ENCODE data around the gene SSH2.

Gene SSH2

DNA sequence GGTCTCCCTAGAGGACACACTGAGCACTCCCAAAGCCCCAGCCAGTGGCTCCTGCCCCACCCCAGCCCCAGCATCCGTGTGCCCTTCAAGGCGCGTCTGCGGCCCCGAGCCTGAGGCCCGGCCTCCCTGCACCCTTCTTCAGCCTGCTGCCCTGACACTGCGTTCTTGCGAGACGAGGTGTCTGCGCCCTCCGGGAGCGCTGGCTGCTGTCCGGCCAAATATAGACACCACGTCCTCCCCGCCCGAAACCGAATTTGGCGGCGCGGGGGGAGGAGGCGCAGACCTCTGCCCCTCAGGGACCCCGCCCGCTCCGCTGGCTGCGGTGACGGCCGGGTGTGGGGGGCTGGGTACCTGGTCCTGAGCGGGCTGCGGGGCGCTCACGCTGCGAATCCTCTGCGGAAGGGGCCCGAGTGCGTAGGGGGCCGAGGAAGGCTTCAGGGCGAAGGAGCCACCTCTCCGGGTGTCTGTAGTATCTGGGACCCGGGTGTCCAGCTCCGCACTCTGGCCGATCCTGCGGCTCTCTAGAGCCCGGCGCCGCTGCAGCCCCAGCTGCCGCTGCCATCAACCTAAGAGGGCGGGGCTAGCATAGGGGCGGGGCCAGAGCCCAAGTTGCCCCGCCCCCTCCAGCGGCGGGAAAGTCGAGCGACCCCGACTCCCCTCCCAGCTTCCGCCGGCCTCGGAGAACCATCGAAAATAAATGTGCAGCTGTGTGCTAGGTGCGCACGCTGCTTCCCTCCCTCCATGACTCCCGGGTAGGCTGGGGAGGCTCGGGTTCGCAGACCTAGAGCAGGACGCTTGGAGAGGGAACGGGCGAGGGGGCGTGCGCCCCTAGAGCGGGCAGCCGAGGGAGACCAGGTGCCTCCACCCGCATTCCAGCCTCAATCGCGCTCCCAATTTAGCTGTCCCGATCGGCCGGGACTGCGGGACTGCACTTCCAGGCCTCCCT lies 307.4 kb downstream of the SSH2 start, which contains the start of gene CORO6:
Gene CORO6, minus strand, starts transcription at position 576 of the 946 bp plus-strand sequence. CDS start 1,491 bp downstream, outside the sequence.
- DNase-seq: peak; percentile 46
- Histone ChIP-seq H3K9me3 (ENCODE audit: severe bottlenecking) (no peaks in the 10 kb centered on the region), H3K27me3 (ENCODE audit: insufficient read depth, low read depth, severe bottlenecking) (no peaks in the 10 kb centered on the region), H3K36me3 (no peaks in the 10 kb centered on the region; the same call in 1 of the 2 replicates), H3K4me3 (ENCODE audit: low read depth, low read length) (peak within 1 kb of the TSS; percentile 49), H3K27ac (peak within 1 kb of the TSS; percentile 53)
- TF ChIP-seq, protein P1, sequence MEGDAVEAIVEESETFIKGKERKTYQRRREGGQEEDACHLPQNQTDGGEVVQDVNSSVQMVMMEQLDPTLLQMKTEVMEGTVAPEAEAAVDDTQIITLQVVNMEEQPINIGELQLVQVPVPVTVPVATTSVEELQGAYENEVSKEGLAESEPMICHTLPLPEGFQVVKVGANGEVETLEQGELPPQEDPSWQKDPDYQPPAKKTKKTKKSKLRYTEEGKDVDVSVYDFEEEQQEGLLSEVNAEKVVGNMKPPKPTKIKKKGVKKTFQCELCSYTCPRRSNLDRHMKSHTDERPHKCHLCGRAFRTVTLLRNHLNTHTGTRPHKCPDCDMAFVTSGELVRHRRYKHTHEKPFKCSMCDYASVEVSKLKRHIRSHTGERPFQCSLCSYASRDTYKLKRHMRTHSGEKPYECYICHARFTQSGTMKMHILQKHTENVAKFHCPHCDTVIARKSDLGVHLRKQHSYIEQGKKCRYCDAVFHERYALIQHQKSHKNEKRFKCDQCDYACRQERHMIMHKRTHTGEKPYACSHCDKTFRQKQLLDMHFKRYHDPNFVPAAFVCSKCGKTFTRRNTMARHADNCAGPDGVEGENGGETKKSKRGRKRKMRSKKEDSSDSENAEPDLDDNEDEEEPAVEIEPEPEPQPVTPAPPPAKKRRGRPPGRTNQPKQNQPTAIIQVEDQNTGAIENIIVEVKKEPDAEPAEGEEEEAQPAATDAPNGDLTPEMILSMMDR (IDR thresholded peaks at IDR 0.05; ENCODE audit: low read depth, low read length): no peak

DNA sequence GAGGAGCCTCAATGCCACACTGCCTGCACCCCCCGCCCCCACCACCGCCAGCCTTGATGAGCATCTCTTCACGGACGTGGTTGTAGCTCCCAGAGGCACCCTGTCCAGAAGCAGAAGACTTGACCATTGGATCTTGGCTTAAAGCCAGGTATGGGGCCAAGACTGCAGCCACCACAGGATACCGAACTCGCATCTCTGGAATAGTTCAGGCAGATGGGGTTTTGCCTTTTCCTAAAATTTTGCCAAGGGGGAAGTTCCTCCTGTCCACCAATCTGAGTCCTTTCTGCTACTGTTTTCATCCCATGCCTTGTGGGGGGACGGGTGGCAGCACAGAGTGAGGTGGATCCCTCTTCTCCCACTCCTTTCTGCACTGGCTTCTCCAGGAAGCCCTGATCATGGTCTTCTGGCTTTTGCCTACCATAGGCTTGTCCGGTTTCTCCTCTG lies 308.3 kb downstream of the SSH2 start:
- no peak overlapping the region for H3K27ac ChIP-seq
- H3K36me3 ChIP-seq: no peaks in the 10 kb centered on the region; the same call in 1 of the 2 replicates
- TF ChIP-seq, protein P1 (IDR thresholded peaks at IDR 0.05; ENCODE audit: low read depth, low read length): no peak
- H3K9me3 ChIP-seq (ENCODE audit: severe bottlenecking): no peaks in the 10 kb centered on the region
- DNase-seq: no peak
- H3K4me3 ChIP-seq (ENCODE audit: low read depth, low read length): no peak overlapping the region
- H3K27me3 ChIP-seq (ENCODE audit: insufficient read depth, low read depth, severe bottlenecking): peaks cover 2% of the 10 kb centered on the region

DNA sequence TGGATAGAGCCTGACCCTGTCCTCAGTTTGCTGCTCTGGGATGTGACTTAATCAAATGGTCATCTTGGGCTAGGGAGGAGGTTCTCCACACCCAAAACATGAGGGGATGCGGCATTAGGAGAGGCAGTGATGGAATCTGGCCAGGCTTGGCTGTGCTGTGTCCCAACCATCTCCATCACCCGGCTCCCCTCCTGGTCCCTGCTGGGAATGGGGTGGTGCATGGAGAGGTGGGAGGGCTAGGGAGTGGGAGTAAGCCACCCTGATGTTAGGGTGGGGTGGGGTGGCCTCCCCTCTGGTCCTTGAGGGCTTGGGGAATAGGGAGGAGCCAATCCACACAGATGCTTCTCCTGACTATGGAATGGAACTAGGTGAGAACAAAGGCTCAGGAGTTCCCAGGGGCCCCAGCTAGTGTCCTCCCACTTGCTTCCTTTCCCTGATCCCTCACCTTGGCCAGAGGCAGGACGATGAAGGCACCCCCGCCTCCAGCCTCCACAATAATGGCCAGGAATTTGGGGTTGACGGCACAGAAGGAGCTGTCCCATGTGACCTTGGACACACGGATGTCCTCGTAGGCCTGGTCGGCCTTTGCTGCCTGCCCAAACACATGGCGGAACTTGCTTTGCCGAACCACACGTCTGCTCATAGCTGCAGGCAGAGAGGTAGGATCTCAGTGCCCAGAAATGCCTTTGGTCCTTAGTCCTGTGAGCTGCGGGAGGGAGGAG lies 309.1 kb downstream of the SSH2 start:
- DNase-seq: no peak
- H3K36me3 ChIP-seq: no peaks in the 10 kb centered on the region; the same call in 1 of the 2 replicates
- TF ChIP-seq, protein P1 (IDR thresholded peaks at IDR 0.05; ENCODE audit: low read depth, low read length): no peak
- H3K9me3 ChIP-seq (ENCODE audit: severe bottlenecking): no peaks in the 10 kb centered on the region
- H3K4me3 ChIP-seq (ENCODE audit: low read depth, low read length): no peak overlapping the region
- no peak overlapping the region for H3K27ac ChIP-seq
- peaks cover 6% of the 10 kb centered on the region for H3K27me3 ChIP-seq (ENCODE audit: insufficient read depth, low read depth, severe bottlenecking)

DNA sequence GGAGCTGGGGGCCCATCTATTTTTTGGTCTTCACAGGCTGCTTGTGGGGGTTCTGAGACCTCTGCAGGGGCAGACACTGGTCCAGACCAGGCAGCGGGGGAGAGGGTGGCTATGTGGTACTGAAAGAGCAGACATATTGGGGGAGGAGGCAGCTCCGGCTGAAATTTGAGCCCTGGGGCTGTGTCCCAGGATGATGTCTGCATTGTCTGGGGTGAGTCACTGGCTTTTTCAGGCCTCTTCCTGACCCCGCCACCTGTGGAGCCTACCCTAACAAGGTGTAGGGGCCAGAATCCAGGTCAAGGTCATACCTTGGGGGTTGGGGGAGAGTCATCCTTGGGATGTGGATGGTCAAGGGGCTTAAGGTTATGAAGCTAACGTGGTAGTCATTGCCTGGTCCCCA lies 309.8 kb downstream of the SSH2 start:
- peaks cover 6% of the 10 kb centered on the region for H3K27me3 ChIP-seq (ENCODE audit: insufficient read depth, low read depth, severe bottlenecking)
- H3K36me3 ChIP-seq: no peaks in the 10 kb centered on the region; the same call in 1 of the 2 replicates
- H3K4me3 ChIP-seq (ENCODE audit: low read depth, low read length): no peak overlapping the region
- no peak for DNase-seq
- no peaks in the 10 kb centered on the region for H3K9me3 ChIP-seq (ENCODE audit: severe bottlenecking)
- no peak overlapping the region for H3K27ac ChIP-seq
- TF ChIP-seq, protein P1 (IDR thresholded peaks at IDR 0.05; ENCODE audit: low read depth, low read length): no peak

DNA sequence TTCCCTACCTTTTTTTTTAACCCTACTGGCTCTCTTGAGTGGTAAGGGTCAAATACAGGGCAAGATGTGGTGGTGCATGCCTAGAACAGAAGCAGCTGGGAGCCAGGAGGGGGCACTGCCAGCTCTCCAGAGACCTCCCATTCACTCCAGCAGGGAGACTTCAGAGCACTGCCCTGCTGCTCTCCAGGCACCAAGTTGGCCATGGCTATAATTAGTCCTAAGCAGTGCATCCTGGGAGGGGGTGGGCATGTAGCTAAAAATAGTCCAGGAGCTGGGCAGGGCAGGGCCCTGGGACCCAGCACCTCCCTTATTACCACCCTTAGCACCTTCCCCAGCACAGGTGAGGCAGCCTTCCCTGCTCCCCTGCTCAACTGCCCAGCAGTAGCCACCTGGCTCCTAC lies 310.8 kb downstream of the SSH2 start:
- Histone ChIP-seq H3K36me3 (no peaks in the 10 kb centered on the region; the same call in 1 of the 2 replicates), H3K27ac (no peak overlapping the region), H3K9me3 (ENCODE audit: severe bottlenecking) (no peaks in the 10 kb centered on the region), H3K4me3 (ENCODE audit: low read depth, low read length) (no peak overlapping the region), H3K27me3 (ENCODE audit: insufficient read depth, low read depth, severe bottlenecking) (peaks cover 6% of the 10 kb centered on the region)
- DNase-seq: no peak
- TF ChIP-seq, protein P1 (IDR thresholded peaks at IDR 0.05; ENCODE audit: low read depth, low read length): peak; percentile 51

Measured in WERI-Rb-1 (cell line).